H1 (cell line): Measurements from ENCODE around the gene C1QTNF1. TPM values are rescaled to one million over a fixed set of nuclear protein-coding genes. Genes with fewer than 3 reads are reported as not detected.

Experiments used
- CTCF ChIA-PET: fragments of 300-600 bp; sonication (Branson Sonifier 250); formaldehyde crosslinking; loops from one replicate; lab custom pipeline; 2021; ENCODE audit not compliant: partially characterized antibody; lab: Charles Lee
- POLR2A ChIA-PET: fragments of 300-600 bp; sonication (Branson Sonifier 250); formaldehyde crosslinking; loops from one replicate; lab custom pipeline; 2021; ENCODE audit warnings: inconsistent platforms; ENCODE audit not compliant: partially characterized antibody; lab: Charles Lee
- DNase-seq, 2 experiments: peaks; one replicate each; pipeline versions ENCODE4 v3.0.0 to v3.0.0-alpha.2; 2010 to 2022; ENCODE audit warnings: low spot score in 2 of 2, low read depth in 1 of 2, mixed read lengths in 1 of 2
- FAIRE-seq: peaks from 2 replicates; lab custom pipeline; 2011; peaks lifted over from hg19 to GRCh38; lab: Jason Lieb, UNC
- H2AFZ ChIP-seq: 2 replicates; pipeline ENCODE4 v1.8.1; 2012; ENCODE audit warnings: low read length, inconsistent platforms
- H2AK5ac ChIP-seq: 2 replicates; pipeline ENCODE4 v1.6.1; 2013; ENCODE audit warnings: low read depth, low read length
- H2BK120ac ChIP-seq: replicated peaks from 2 replicates; pipeline ENCODE3; 2013; ENCODE audit warnings: low read depth, low read length, inconsistent platforms
- H2BK12ac ChIP-seq: 2 replicates; pipeline ENCODE4 v1.6.1; 2013; ENCODE audit warnings: low read depth, low read length
- H2BK15ac ChIP-seq: 2 replicates; pipeline ENCODE4 v1.6.1; 2013; ENCODE audit warnings: low read length
- H2BK20ac ChIP-seq: 2 replicates; pipeline ENCODE4 v1.6.1; 2013; ENCODE audit warnings: low read length
- H2BK5ac ChIP-seq: 2 replicates; pipeline ENCODE4 v1.6.1; 2013; ENCODE audit warnings: low read depth, low read length
- H3K14ac ChIP-seq: 2 replicates; pipeline ENCODE4 v1.6.1; 2013; ENCODE audit warnings: inconsistent platforms; ENCODE audit not compliant: insufficient read length
- H3K18ac ChIP-seq: 2 replicates; pipeline ENCODE4 v1.6.1; 2013; ENCODE audit warnings: low read length; ENCODE audit errors: extremely low read depth
- H3K23ac ChIP-seq: 2 replicates; pipeline ENCODE4 v1.6.1; 2013; ENCODE audit warnings: inconsistent platforms; ENCODE audit not compliant: insufficient read length
- H3K23me2 ChIP-seq: 2 replicates; pipeline ENCODE4 v1.6.1; 2013; ENCODE audit warnings: low read depth, low read length
- H3K27ac ChIP-seq: 2 replicates; pipeline ENCODE4 v1.6.1; 2011; ENCODE audit warnings: low read depth, low read length, inconsistent platforms
- H3K27me3 ChIP-seq, 4 experiments: replicated peaks in 1 of 4; 1 replicate in 1 of 4; 2 replicates in 3 of 4; pipeline versions ENCODE4 v1.6.1 to v1.8.1; 2011 to 2013; ENCODE audit warnings: low read length in 3 of 4, mild to moderate bottlenecking in 3 of 4, inconsistent platforms in 2 of 4, mixed read lengths in 2 of 4, moderate library complexity in 1 of 4; ENCODE audit not compliant: control insufficient read depth in 3 of 4, insufficient read depth in 3 of 4; ENCODE audit errors: extremely low read depth in 1 of 4
- H3K36me3 ChIP-seq, 4 experiments: 2 replicates each; pipeline versions ENCODE4 v1.6.1 to v1.8.1; 2011 to 2013; ENCODE audit warnings: mild to moderate bottlenecking in 4 of 4, low read length in 3 of 4, moderate library complexity in 2 of 4, control low read depth in 1 of 4, inconsistent platforms in 1 of 4; ENCODE audit not compliant: insufficient read depth in 4 of 4, control insufficient read depth in 2 of 4
- H3K4ac ChIP-seq: replicated peaks from 2 replicates; pipeline ENCODE3; 2013; ENCODE audit warnings: low read length, low read depth, mixed read lengths, inconsistent platforms; ENCODE audit not compliant: insufficient read length
- H3K4me1 ChIP-seq, 4 experiments: replicated peaks in 1 of 4; 1 replicate in 1 of 4; 2 replicates in 3 of 4; pipeline versions ENCODE4 v1.6.1 to v1.8.1; 2011 to 2013; ENCODE audit warnings: low read length in 3 of 4, inconsistent platforms in 2 of 4, mixed read lengths in 1 of 4; ENCODE audit not compliant: insufficient read depth in 4 of 4, control insufficient read depth in 3 of 4
- H3K4me2 ChIP-seq, 2 experiments: 2 replicates each; pipeline versions ENCODE4 v1.6.1 to v1.8.1; 2011 to 2013; ENCODE audit warnings: low read depth in 2 of 2, low read length in 2 of 2, control low read depth in 1 of 2, inconsistent platforms in 1 of 2, mild to moderate bottlenecking in 1 of 2; ENCODE audit not compliant: insufficient read depth in 1 of 2
- H3K4me3 ChIP-seq, 4 experiments: fragments of 200-600, 300-600 bp in 1 of 4; sonication (generic), shearing (Covaris generic), sonication (Bioruptor Twin) in 1 of 4; 2 replicates each; pipeline versions ENCODE4 v1.5.1 to v1.8.1; 2011 to 2016; ENCODE audit warnings: low read length in 4 of 4, low read depth in 3 of 4, control low read depth in 2 of 4, inconsistent platforms in 2 of 4, mild to moderate bottlenecking in 2 of 4, mixed read lengths in 1 of 4, moderate library complexity in 1 of 4; ENCODE audit not compliant: insufficient read depth in 2 of 4; ENCODE audit errors: extremely low read depth in 1 of 4
- H3K56ac ChIP-seq: replicated peaks from 2 replicates; pipeline ENCODE3; 2013; ENCODE audit warnings: low read depth, mild to moderate bottlenecking, mixed read lengths, low read length, inconsistent platforms; ENCODE audit not compliant: insufficient read length
- H3K79me1 ChIP-seq: 2 replicates; pipeline ENCODE4 v1.6.1; 2013; ENCODE audit warnings: low read depth, low read length, control low read depth
- H3K79me2 ChIP-seq, 2 experiments: 2 replicates each; pipeline versions ENCODE4 v1.6.1 to v1.8.1; 2012 to 2013; ENCODE audit warnings: low read length in 2 of 2, mild to moderate bottlenecking in 2 of 2, inconsistent platforms in 1 of 2; ENCODE audit not compliant: insufficient read depth in 2 of 2, control insufficient read depth in 1 of 2
- H3K9ac ChIP-seq, 4 experiments: replicated peaks in 1 of 4; 1 replicate in 1 of 4; 2 replicates in 3 of 4; pipeline versions ENCODE4 v1.6.1 to v1.8.1; 2011 to 2013; ENCODE audit warnings: low read depth in 3 of 4, low read length in 3 of 4, control low read depth in 2 of 4, mild to moderate bottlenecking in 2 of 4, moderate library complexity in 2 of 4, inconsistent platforms in 1 of 4; ENCODE audit errors: extremely low read depth in 1 of 4
- H3K9me3 ChIP-seq, 2 experiments: 2 replicates each; pipeline versions ENCODE4 v1.6.1 to v1.8.1; 2012 to 2013; ENCODE audit warnings: mild to moderate bottlenecking in 2 of 2, moderate library complexity in 2 of 2, control low read depth in 1 of 2, inconsistent platforms in 1 of 2, low read depth in 1 of 2, low read length in 1 of 2, mixed read lengths in 1 of 2; ENCODE audit not compliant: insufficient read depth in 2 of 2
- H4K20me1 ChIP-seq, 2 experiments: replicated peaks in 1 of 2; 2 replicates each; pipeline versions ENCODE3 to v1.8.1; 2011 to 2013; ENCODE audit warnings: inconsistent platforms in 2 of 2, low read length in 2 of 2, mild to moderate bottlenecking in 1 of 2; ENCODE audit not compliant: insufficient read depth in 2 of 2, control insufficient read depth in 1 of 2
- H4K5ac ChIP-seq: 2 replicates; pipeline ENCODE4 v1.6.1; 2013; ENCODE audit warnings: low read length, low read depth, mixed read lengths, inconsistent platforms; ENCODE audit not compliant: insufficient read length
- H4K8ac ChIP-seq: 2 replicates; pipeline ENCODE4 v1.8.0; 2013; ENCODE audit warnings: mild to moderate bottlenecking, moderate library complexity, low read length, inconsistent platforms; ENCODE audit not compliant: insufficient read depth; ENCODE audit errors: extremely low read depth
- H4K91ac ChIP-seq: replicated peaks from 2 replicates; pipeline ENCODE3; 2013; ENCODE audit warnings: low read length, mixed read lengths, inconsistent platforms; ENCODE audit not compliant: insufficient read length
- ATF2 ChIP-seq: IDR thresholded peaks from 2 replicates; pipeline ENCODE4 v1.6.1; 2012; ENCODE audit warnings: low read length, inconsistent platforms
- BCL11A ChIP-seq, 2 experiments: IDR thresholded peaks; one replicate each; pipeline ENCODE4 v1.6.1; 2011; ENCODE audit warnings: low read depth in 2 of 2, low read length in 2 of 2, mild to moderate bottlenecking in 2 of 2
- CEBPB ChIP-seq: IDR thresholded peaks from 2 replicates; pipeline ENCODE4 v1.6.1; 2012; ENCODE audit warnings: low read depth, low read length
- GTF2F1 ChIP-seq: IDR thresholded peaks from 2 replicates; pipeline ENCODE4 v1.6.1; 2012; ENCODE audit warnings: low read depth, low read length, improper control_type of control experiment, borderline replicate concordance
- SAP30 ChIP-seq: fragments of 300-600 bp; sonication (generic); IDR thresholded peaks from 2 replicates; pipeline ENCODE4 v1.7.1; 2012; ENCODE audit warnings: low read length, moderate library complexity, mild to moderate bottlenecking, inconsistent platforms; ENCODE audit not compliant: insufficient read depth, insufficient replicate concordance
- TEAD4 ChIP-seq: IDR thresholded peaks from 2 replicates; pipeline ENCODE4 v1.6.1; 2012; ENCODE audit warnings: low read depth, low read length, inconsistent platforms, mixed read lengths
- USF2 ChIP-seq: IDR thresholded peaks from 2 replicates; pipeline ENCODE4 v1.6.1; 2011; ENCODE audit warnings: low read length, improper control_type of control experiment
- WGBS, 2 experiments: shearing (Covaris generic) in 1 of 2; methylation state at CpG; one replicate each; pipeline versions ENCODE4 v1.1.6 to v1.1.7; 2013 to 2015; ENCODE audit warnings: low lambda C conversion rate in 2 of 2, mixed read lengths in 2 of 2, inconsistent platforms in 1 of 2, low coverage in 1 of 2, missing lambda C conversion rate in 1 of 2; ENCODE audit not compliant: insufficient replicate concordance in 2 of 2, insufficient coverage in 1 of 2, insufficient read length in 1 of 2; ENCODE audit errors: extremely low coverage in 1 of 2, missing lambda C conversion rate in 1 of 2; 5-methylcytosine and 5-hydroxymethylcytosine counted together
- polyA plus RNA-seq, 7 experiments: library from polyadenylated mRNA; depleted of rRNA in 3 of 7; stranded (reverse) in 5 of 7; unstranded in 2 of 7; fragments of >200 nt in 5 of 7; fragments of 200-250 nt in 2 of 7; gene quantifications; 1 replicate in 5 of 7; 2 replicates in 1 of 7; 4 replicates in 1 of 7; pipeline versions ENCODE4 v1.2.1 to v1.2.3, GENCODE V29; 2011 to 2013; ENCODE audit warnings: missing spikeins in 2 of 7, mixed read lengths in 2 of 7
- total RNA-seq: library from RNA; stranded (reverse); fragmentation: NEBNext Ultra II Directional; extraction: Animal tissue kit (Norgen Biotek cat#: 25700); gene quantifications from 2 replicates; pipeline ENCODE4 v1.2.1, GENCODE V29; 2021

The C1QTNF1 gene
- total and polyA plus RNA-seq, 2 of the 8 experiments (the other 6 are each of a cell fraction or from before 2014, with no cell fraction given), result 1.5 to 2.5 TPM

- Histone ChIP-seq H3K36me3 (no peaks in the 10 kb centered on the region), H3K23ac (no peak overlapping the region), H3K18ac (no peak overlapping the region), H4K91ac (no peak overlapping the region), H4K20me1 (peaks cover 0 to 2% of the 10 kb centered on the region in 2 experiments), H2BK120ac (no peak overlapping the region), H2BK5ac (no peak overlapping the region), H4K5ac (no peak overlapping the region), H3K14ac (no peak overlapping the region), H3K4me3 (no peak overlapping the region), H3K23me2 (no peaks in the 10 kb centered on the region), H3K4me1 (no peaks in the 10 kb centered on the region), H2AK5ac (no peak overlapping the region), H3K4me2 (no peak overlapping the region), H3K79me1 (no peaks in the 10 kb centered on the region), H2BK12ac (no peak overlapping the region), H3K4ac (no peak overlapping the region), H2AFZ (no peak overlapping the region), H2BK15ac (no peak overlapping the region), H3K9ac (no peak overlapping the region), H2BK20ac (no peak overlapping the region), H3K56ac (no peak overlapping the region), H4K8ac (no peak overlapping the region), H3K79me2 (no peaks in the 10 kb centered on the region), H3K27me3 (peaks cover 0 to 3% (median 1%) of the 10 kb centered on the region in 4 experiments; a peak in 3 of 7 replicates), H3K27ac (no peak overlapping the region), H3K9me3 (no peaks in the 10 kb centered on the region)
- no peak for FAIRE-seq
- no peak for DNase-seq
- no peak for TF ChIP-seq ATF2
- no peak for TF ChIP-seq BCL11A (IDR thresholded peaks at IDR 0.05; ENCODE audit: low read depth in 2 of 2, low read length in 2 of 2)
- peak; percentile 49; the same call in 1 of the 2 replicates for TF ChIP-seq CEBPB
- no peak for TF ChIP-seq SAP30
- no peak for TF ChIP-seq TEAD4
- TF ChIP-seq USF2, result no peak
- no peak for TF ChIP-seq GTF2F1
- ChIA-PET POLR2A (no interaction called here), CTCF (interaction anchor here (0.6 to 6.8 kb wide), 10 partner anchors 8 to 357 kb away, joined by 3 to 63 read pairs (median 3); no protein-coding TSS in a partner anchor)
- 92% methylated on average over 3 of the region's 3 CpGs; no CpG with 5 or more reads in 1 of the 2 experiments for WGBS, 2 experiments
Observed at GRCh38 chr17:79036596-79036995, 12.6 kb downstream of the C1QTNF1 start.
